ENCODE data around the gene SPEN.
"Not testable (repeated sequence)": the region's sequence is repeated elsewhere in the genome, so short reads cannot be mapped to it uniquely, and the experiment has no call there.

SPEN gene

DNA sequence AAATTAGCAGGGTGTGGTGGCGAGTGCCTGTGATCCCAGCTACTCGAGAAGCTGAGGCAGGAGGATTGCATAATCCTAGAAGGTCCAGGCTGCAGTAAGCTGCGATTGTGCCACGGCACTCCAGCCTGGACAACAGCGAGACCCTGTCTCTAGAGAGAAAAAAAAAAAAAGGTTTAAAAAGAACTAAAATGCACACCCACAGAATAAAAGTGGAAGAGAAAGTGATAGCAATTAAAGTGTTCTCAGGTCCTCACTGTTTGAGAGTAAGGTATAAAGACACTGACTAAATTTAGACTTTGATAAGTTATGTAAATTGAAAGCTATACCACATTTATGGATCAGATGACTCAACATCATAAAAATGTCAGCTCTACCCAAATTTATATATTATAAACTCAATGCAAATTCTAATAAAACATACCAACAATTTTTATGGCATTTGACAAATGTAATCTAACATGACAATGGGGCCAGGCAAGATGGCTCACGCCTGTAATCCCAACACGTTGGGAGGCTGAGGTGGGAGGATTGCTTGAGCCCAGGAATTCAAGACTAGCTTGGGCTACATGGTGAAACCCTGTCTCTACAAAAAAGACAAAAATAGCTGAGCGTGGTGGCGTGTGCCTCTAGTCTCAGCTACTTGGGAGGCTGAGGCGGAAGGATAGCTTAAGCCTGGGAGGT lies 116.6 kb downstream of the SPEN start:
- no peak for DNase-seq

DNA sequence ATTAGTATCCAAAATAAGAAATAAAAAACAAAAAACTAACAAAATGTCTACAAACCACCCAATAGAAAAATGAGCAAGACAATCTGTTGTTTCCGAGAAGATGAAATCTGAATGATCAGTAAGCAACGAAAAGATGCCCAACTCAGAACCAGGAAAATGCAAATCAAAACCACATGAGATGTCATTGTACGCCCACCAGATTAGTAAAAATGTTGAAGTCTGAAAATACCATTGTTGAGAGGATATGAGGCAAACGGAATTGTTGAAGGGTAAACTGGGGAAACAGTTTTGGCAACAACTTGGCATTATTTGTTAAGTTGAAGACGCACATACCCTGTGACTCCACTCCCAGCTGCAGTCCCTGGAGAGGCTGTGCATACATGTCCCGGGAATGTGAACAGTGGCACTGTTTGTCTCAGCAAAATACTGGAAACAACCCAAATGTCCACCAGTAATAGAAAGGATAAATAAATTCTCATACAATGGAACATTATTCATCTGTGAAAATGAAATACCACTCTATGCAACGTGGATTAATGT lies 117.8 kb downstream of the SPEN start:
- DNase-seq, result no peak

DNA sequence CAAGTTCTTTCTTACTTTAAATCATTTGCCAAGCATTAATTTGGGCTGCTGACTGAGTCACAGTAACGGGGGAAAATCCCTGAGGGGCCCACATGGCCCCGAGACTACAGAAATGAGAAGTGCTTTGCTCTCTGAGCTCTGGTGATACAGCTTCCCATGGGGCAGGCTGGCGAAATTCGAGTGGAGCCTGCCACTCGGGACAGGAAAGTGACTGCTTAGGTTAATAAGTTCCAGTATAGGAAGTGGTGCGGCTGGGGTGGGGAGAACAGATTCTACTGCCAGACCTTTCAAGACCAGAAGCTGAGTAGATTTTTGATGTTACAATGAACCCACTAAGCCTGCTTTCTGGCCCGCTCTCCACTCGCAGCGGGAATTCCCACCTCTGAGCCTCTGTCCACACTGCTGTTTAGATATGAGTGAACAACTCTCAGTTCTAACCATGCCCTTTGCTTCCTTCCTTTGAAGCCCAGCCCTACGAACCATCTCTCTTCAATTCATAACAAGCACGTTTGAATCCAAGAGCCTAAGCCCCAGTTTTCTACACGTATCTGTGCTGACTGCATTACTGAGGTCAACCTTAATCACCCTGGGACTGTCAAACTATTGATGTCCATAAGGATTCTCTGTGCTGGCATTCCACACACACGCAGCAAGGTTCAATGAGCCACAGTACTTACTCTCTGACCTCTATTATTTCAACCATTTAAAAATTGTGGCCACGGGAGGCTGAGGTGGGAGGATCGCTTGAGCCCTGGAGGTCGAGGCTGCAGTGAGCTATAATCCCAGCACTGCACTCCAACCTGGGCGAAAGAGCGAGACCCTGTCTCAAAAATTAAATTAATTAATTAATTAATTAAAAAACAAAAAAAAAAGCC lies 118.8 kb downstream of the SPEN start:
- DNase-seq, result peak; percentile 34

DNA sequence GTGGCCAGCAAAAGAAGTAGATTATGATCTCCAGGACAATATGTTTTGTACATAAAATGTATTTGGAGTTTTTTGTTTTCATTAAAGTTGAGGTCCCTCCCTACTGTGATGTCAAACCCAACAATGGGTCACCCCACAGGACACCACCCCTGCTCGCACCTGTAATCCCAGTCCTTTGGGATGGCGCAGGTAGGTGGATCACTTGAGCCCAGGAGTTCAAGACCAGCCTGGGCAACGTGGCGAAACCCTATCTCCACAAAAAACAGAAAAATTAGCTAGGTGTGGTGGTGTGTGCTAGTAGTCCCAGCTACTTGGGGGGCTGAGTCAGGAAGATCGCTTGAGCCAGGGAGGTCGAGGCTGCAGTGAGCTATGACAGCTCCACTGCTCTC lies 119.4 kb downstream of the SPEN start:
- DNase-seq, result no peak

DNA sequence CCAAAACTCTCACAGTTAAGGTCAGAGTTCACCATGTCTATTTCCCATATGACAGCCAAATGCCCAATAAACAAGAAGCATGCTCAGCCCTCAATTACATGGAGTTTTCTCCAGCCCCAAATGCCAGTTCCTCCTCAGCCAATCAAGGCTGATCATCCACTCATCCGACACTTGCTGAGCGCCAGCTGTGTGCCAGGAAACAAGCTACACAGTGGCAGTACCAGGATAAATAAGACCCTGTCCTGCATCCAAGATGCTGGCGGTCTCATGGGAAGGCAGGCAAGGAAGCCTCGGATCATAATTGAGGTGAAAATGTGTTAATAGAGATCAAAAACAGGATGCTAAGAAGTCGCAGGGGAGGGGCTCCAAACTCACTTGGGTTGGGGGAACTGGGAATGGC lies 120.7 kb downstream of the SPEN start:
- no peak for DNase-seq

DNA sequence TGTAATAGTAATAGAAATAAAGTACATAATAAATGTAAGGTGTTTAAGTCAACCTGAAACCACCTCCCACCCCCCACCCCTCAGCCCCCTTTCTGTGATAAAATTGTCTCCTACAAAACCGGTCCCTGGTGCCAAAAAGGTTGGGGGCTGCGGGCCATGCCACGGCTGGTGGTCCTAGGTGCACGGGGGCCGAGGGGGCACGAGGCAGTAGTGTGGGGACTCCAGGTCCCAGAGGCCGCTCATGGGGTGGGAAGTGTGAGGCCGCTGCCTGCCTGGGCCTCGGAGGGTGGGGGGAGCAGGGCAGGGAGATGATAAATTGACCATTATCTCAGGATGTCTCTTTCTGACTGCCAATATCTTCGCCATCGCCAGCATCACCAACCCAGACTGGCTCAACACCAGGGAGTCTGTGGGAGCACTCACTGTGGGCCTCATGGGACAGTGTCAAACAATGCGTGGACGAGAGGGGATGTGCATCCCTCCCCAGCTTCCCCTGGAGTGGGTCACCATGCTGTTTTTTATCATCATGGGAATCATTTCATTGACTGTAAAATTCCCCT lies 121.9 kb downstream of the SPEN start:
- DNase-seq, result no peak

DNA sequence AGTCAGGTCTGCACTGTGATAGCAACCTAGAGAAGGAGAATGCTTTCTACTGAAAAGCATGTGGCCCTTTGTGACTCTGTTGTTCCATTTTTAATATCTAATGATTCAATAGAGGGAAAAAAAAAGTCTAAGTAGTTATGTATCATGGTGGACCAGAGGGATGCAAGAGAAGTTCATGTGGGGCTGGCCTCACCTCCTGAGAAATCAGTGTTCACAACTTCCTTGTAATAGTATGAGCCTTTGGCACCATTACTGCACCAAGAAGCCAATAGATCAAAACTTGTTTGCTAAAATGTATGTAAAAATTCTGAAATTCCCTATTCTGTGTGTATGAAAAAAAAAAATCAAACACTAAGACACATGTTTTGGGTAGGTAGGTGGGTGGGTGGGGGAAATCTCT lies 123.4 kb downstream of the SPEN start:
- no peak for DNase-seq

DNA sequence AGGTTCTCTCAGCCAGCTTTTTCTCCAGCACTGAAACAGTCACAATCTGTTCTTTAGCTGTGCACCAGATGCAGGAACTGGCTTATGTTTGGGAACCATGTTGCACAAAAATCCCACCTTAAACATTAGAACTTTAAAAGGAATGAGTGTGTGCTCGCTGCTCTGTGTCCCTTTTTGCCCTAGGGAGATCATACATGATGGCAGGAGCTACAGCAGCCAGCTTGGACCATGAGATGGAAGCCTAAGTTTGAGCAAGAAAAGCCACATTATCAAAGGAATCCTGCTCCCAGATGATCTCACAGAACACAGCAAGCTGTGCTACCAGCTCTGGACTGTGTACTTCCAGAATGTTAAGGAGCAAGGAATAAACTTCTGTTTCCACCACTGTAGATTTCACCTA lies 124.9 kb downstream of the SPEN start:
- DNase-seq, result no peak

DNA sequence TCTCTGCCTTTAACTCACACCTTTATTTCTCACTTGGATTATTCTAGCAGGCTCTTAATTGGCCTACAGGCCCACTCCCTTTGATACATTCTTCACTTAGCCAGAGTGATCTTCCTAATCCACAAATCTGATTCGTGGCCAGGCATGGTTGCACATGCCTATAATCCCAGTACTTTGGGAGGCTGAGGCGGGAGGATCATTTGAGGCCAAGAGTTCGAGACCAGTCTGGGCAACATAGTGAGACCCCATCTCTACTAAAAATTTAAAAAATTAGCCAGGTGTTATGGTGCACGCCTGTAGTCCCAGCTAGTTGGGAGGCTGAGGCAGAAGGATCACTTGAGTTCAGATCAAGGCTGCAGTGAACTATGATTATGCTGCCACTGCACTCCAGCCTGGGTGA lies 126.3 kb downstream of the SPEN start:
- no peak for DNase-seq

DNA sequence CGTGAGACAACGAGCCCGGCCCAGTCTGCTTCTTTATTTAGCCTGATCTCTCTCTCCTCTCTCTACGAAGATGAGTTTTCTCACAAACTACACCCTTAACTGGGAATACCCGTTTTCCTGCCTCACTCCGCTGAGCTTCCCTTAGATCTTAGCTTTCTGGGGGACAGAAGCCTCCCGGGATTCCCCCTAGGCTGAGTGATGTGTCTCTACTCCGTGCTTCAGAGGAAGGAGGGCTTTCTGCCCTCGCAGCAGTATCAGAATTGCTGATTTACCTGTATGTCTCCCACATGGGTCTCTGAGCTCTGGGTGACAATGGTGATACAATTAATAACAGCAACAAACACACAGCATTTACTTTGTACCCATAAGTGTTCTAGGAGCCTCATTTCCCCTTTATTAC lies 127.3 kb downstream of the SPEN start:
- no peak for DNase-seq

DNA sequence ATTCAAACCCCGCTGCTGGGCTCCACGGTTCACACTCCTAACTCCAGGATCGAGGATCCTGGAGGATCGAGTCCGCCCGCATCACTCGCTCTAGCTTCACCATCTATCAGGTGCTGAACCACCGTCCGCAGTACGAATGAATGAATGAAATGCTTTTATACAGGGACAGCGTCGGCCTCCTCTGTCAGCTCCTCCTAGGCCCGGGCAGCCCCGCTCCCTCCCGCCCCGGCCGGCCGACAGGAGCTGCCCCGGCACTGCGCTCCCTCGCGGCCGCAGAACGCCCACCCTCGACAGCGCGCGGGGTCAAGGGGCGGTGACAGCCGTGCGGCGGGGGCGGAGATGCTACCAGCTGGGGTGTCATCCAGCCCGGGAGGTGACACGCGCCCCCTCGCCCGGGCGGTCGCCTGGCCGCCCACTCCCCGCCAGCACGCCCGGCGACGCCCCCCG lies 127.9 kb downstream of the SPEN start:
- DNase-seq, result peak; percentile 60

DNA sequence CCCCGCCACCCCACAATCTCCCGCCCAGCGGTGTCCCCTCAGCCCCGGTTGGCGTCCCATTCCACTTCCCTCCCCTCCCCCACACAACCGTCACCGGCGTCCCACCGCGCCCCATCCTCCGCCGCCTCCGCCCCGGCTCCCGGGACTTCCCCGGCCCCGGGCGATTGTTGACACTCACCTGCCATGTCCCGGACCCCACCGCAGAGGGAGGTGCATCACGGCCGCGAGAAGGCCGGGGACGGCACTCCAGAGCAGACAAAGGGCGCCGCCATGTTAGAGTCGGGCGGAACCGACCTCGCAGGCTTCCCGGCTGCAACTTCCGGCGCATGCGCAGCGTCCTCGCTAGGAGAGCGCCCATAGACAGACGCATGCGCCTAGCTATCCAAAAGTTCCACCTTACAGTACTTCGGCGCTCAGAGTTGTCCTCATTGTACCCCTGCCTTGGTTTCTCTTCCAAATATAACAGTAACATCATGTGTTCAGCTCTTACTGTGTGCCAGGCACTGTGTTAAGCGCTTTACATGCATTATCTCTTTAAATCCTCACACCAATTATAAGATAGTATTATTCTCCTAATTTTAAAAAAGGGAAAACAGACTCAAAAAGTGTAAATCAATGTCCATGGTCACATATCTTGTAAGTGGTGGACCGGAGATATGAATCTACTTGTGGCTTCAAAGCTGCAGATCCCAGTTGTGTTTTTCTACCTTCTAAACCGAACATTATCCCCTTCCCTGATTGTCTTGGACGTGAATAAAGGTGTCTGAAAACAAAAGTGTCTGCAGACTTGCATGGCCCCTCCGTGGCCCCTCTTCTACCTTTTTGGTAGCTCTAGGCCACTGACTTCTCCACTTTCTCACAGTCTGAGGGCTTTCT lies 128.5 kb downstream of the SPEN start, which contains the start of gene ZBTB17:
Gene ZBTB17, minus strand, starts transcription at position 297 of the 876 bp plus-strand sequence. CDS start 27,606 bp downstream, outside the sequence.
- peak; percentile 94 for DNase-seq

DNA sequence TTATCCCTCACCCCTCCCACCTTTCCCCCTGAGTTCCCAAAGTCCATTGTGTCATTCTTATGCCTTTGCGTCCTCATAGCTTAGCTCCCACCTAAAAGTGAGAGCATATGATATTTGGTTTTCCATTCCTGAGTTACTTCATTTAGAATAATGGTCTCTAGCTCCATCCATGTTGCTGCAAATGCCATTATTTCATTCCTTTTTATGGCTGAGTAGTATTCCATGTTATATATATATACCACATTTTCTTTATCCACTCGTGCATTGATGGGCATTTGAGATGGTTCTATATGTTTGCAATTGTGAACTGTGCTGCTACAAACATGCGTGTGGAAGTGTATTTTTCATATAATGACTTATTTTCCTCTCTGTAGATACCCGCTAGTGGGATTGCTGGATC lies 130.4 kb downstream of the SPEN start:
- DNase-seq, result not testable (repeated sequence)

DNA sequence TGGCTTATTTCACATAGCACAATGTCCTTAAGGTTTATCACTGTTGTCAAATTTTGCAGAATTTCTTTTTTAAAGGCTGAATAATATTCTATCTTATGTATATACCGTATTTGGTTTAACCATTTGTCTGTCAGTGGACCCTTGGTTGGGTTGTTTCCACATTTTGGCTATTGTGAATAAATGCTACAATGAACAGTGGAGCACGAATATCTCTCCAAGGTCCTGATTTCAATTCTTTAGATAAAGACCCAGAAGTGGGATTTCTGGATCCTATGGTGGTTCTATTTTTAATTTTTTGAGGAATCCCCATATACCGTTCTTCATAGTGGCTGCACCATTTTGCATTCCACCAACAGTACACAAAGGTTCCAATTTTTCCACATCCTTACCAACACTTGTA lies 134.2 kb downstream of the SPEN start:
- DNase-seq, result no peak

DNA sequence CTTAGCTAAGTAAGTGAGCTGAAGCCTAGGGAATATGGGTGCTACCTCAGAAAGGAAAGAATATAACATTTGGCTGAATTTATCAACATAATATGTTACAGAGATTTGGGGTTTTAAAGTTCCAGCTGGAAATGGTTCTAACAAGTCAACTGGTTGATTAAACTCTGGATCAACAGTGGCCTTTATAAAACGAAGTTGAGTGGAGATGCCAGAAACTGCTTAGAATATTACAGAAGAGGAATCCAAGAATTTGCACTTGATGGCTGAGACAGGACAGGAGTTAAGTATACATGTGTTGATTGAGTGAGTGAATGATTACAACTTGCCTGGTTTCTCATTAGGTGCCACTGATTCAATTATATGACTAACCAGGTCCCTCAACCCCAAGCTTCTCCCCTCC lies 135.8 kb downstream of the SPEN start:
- DNase-seq, result no peak

DNA sequence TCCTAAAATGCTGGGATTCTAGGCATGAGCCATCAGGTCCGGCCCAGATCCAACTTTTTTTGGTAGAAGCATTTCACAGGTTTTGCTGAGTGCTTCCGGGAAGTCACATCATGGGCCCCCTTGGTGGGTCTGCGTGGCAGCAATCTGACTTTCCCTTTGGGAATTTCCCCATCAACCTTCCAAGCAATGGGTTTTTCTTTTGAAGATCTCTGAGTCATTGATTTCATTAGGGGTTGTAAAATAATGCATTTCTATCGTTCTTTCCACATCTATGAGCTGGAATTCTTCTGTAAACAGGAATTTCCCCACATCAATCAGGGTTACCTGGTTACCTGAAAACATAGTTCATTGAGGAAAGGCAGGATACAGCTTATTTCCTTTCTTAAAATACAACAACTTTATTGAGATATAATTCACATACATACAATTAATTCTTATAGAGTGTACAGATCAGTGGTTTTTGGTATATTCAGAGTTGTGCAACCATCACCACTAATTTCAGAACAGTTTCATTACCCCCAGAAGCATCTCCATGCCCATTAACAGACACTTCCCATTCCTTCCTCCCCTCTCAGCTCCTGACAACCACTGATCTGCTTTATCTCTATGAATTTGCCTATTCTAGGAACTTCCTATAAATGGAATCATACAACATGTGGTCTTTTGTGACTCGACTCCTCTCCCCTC lies 138.2 kb downstream of the SPEN start:
- DNase-seq, result no peak

DNA sequence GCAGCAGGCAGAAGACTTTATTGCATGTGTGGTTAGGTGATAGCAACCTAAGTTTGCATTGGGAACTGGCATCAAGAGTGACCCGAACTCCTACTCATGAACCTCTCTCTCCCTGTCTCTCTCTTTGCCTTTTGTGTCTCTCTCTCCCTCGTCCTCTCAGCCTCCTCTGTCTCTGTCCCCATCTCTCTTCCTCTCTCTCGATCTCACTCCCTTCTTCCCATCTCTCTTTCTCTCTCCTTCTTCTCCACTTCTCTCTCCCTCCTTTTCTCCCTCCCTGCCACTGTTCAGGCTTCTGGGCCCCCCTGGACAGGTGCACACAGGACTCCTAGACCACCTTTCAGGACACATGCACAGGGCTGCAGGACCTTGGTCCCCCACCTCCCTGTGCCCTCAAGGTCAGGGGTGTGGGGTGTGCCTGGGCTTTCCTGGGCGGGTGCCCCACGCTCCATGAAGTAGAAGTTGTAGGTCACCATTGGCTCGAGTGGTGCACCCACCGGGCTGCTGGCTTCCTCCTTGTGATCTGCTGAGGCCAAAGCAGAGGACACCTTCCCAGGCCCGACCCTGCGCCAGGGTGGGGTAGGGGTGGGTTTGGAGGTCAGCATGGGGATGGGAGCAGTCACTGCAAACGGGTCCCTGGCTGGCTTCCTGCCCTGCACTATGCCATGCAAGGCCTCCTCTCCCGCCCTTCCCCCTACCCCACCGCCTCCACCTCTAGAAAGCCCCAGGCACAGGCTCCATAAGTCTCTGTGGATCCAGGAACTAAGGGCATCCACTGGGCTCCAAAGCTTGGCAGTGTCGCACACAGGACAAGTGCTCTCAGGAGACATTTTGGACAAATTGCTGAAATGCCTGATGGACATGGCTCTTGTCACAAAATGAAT lies 141.6 kb downstream of the SPEN start:
- no peak for DNase-seq

DNA sequence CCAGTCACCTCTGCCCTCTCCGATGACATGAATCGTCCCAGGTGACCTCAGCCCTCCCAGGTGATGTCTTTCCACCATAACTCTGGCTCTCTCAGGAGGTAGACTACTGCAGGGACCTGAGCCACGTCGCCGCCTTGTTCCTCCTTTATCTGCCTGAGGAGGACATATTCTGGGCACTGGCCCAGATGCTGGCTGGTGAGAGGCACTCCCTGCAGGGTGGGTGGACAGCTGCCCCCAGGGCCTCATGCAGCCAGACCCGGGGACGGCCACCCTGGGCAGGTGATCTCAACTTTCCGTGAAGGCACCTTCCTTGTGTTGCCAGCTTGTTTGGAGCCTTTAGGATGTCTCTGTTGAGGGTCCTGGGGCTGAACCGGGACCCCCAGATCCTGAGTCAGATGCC lies 142.3 kb downstream of the SPEN start:
- no peak for DNase-seq
